NCI-H69 (cell line): Measurements from ENCODE around the gene ALG14.
A peak's percentile ranks its signal among the peaks of the same experiment; 100 is the strongest.
"Not testable (repeated sequence)": the region's sequence is repeated elsewhere in the genome, so short reads cannot be mapped to it uniquely, and the experiment has no call there.

Source experiments
- DNase-seq: peaks from one replicate; lab custom pipeline; 2025; lab: John Stamatoyannopoulos, UW

Gene ALG14

DNA sequence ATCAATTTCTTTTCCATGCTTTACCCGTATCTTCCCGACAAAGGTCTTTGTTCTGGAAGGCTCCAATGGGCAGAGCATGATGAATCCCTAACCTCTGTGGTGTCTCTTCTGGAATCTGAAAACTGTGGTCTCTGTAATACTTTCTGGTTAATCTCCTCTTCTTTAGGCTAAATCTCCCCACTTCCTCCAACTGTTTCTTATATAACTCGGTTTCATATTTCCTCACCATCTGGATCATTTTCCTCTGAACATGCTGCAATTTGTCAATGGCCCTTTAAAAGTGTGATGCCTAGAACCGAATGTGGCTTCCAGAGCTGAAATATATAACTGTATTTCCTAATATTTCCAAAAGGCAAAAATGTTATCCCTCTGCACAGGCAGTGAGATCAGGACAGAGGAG, 66.1 kb downstream of the ALG14 start:
- DNase-seq: peak; percentile 28

DNA sequence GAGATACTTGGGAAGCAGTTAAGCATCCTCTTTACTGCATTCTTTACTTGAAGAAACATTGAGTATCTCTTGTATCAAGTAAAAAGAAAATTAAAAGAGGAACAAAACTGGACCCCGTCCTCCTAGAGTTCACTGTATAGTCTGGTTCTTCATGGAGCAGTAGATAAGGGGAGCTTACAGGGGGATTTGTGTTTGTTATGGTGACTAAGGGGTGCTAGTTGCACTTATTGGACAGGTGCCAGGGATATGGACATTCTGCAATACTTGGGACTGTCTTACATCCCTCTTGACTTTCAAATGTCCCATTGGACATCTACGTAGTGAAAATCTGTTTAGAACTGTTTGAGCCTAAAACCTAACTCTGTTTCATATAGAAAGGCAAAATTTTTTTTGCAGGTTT, 67.2 kb downstream of the ALG14 start:
- DNase-seq: no peak

DNA sequence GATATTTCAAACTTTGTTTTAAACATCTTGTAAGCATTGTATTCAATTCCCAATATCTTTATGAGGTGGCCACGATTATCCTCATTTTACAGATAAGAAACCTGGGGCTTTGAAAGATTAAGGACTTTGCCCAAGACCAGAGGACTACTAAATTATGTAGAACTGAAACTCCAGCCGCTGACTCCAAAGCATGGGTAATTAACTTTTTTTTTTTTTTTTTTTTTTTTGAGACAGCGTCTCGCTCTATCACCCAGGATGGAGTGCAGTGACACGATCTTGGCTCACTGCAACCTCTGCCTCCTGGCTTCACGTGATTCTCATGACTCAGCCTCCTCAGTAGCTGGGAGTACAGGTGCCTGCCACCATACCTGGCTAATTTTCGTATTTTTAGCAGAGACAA, 68.7 kb downstream of the ALG14 start:
- no peak for DNase-seq

DNA sequence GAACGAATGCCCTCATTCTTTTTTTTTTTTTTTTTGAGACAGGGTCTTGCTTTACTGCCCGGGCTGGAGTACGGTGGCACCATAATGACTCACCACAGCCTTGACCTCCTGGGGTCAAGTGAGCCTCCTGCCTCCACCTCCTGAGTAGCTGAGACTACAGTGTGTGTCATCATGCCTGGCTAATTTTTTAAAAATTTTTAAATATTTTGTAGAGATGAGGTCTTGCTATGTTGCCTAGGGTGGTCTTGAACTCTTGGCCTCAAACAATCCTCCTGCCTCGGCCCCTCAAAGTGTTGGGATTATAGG, 69.4 kb downstream of the ALG14 start:
- DNase-seq: no peak

DNA sequence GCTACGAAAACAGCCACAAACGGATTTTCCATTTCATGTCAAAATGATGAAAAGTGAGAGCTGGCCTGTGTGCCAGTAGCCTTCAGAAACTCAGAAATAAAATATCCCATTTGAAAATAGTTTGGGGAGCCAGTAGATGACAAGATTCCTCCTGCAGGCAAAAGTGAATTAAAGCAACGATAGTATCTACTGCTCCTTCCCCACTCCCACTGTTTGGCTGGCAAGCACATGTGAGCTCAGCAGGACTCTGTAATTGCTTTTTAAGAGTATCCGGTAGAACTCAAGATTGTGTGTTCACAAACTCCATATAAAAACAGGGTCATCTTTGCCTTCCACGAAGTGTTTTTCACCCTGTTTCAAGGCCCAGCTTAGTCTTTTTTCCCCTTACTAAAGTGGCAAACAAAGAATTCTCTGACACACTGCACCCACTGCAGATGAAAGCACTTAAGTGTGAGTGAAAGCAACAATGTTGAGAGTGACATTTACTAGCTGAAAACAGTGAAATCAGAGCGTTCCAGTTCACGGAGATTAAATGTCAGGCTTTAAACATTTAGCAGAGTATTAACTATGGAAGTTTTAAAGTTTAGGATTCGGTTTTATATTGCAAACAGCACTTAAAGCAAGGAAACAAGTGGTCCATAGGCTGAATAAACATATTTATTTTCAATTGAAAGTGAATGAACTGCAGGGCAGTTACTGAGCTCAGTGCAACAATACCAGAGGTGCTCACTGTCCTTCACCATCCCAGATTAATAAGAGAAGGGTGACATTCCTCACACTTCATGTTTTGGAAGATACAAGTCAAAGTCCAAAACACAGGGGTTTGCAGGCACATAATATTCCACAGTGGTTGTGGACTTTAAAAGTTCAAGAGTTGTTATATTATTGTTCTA, 70.0 kb downstream of the ALG14 start:
- peak; percentile 60 for DNase-seq

DNA sequence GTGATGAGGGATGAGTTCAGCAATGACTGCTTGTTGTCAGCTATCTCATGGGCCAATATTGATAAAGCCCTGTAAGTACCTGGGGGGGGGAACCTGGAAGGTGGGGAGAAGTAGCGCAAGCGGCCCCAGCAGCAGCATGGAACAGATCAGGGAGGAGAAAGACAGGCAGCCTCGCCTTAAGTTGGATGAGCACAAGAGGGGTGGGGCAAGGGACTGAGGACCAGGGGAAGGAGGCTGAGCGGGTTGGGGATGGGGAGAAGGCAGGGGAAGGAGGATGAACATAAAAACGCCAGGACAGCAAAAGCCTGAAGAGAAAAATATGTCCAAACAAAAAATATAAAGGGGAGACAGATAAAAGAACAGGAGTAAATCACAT, 70.6 kb downstream of the ALG14 start:
- DNase-seq: peak; percentile 1

DNA sequence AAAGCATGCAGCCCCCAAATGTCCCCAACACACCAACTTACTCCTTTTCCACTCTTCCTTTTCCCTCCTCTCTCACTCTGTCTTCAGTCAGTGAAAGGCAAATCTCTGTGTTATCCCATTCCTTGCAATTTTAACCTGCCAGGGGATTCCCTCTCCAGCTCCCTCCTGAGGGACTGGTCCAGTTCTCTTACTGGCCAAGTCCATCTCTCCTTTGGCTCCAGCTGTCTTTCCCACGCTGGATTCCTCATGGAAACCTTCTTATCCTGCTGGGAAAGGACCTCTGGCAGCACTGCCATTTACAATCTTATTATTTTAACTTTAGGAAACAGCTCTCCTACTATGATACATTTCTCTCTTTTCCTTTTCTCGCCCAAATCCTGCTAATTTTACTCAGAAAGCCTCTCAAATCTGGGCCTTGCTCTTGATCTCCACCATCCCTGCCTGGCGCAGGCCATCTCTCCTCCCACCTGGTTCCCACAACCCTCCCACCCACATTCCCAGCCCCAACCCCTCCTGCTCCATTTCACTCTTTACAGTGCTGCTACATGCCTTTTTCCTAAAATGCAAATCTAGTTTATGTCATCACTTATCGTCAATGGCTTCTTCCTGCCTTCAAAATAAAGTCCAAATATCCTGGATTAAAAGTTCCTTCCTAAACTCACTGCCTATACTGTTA, 73.2 kb downstream of the ALG14 start:
- DNase-seq: no peak

DNA sequence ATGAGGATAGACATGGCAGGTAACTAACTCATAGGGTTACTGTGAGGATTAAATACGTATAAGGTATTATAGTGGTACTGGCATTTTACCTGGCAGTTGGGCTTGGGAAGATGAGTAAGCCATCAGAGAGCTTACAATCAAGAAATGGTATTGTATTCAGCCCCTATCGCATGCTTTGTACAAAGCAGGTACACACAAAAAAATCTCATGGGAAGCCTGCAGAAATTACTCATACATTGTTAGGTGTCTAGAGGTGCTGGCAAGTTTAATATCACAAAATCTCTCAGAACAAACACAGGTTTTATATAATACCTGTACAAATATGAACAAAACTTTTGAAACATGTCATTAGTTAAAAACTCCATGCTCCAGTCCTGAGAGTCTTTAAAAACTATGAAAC, 74.0 kb downstream of the ALG14 start:
- DNase-seq: no peak

DNA sequence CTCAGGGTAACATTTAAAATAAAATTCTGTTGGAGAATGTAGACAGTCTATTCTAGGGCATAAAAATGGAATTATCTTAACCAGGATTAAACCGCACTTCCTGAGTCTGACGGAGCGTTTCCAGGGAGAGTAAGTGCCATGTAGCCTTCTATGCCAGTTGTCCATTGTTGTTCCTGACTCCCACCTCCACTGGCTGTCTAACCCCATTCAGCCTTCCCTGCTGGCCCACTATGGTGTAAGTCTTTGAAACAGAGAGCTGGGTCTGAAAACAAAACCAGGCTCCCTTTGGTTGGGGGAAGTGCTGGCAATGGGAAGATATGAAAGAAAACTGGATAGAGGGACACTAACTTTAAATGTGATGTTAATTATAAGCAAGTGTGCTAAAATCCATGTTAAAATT, 74.6 kb downstream of the ALG14 start:
- DNase-seq: no peak

DNA sequence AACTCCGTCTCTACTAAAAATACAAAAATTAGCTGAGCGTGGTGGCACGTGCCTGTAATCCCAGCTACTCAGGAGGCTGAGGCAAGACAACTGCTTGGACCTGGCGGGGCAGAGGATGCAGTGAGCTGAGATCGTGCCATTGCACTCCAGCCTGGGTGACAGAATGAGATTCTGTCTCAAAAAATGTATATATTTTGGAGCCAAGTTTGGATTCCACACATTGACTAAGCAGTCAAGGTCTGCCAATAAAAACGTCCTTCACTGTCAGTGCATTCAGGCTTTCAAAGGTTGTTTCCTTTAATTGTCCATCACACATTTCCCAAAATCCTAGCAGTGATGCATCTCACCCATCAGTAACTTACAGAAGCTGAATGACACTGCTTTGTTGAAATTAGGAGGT, 77.2 kb downstream of the ALG14 start:
- DNase-seq: not testable (repeated sequence)

DNA sequence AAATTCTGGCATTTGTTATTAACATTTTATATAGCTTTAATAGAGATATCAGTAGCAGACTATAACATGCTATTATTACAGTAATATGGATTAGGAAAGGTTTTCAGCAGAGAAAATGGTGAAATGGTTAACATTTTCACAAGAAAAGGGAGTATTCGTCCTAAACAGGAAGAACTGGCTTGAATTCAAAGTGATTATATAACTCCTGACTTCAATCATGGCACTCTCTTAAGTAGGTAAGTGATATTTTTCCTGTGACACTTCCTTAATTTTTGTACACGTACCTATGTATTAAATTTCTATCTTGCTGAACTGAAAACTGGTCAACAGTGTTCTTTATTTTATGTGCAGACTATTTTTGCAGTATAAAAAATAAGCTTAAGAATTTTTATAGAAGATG, 77.9 kb downstream of the ALG14 start:
- no peak for DNase-seq

DNA sequence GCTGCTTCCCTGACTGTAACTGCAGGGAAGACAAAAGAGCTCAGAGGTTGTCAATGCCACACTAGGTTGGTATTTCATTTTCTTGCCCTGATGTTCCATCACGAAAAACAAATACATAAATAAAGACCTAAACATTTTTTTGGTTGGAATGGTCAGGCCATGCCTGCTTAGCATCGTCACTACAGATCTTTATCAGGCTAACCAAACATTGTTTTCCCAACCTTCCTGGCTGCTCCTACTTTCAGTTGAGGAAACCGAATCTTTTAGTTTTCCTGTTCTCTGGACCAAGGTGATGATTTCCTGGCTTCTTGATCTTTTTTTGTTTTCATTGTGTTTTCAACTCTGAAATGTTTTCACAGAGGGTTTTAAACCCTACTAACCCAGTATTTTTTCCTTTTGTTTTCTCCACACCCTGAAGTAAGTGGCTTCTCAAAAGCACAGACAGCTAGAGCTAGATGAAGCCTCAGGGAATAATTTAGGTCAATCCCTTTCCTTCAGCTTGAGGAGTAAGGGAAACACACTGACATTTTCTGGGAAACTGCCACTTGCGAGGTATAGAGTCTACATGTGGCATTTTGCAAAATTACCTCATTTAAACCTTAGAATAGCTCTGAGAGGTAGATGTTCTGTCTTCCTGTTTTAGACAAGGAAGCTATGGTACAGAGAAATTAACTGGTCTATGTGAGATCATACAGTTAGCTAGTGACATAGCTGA, 78.7 kb downstream of the ALG14 start:
- no peak for DNase-seq

DNA sequence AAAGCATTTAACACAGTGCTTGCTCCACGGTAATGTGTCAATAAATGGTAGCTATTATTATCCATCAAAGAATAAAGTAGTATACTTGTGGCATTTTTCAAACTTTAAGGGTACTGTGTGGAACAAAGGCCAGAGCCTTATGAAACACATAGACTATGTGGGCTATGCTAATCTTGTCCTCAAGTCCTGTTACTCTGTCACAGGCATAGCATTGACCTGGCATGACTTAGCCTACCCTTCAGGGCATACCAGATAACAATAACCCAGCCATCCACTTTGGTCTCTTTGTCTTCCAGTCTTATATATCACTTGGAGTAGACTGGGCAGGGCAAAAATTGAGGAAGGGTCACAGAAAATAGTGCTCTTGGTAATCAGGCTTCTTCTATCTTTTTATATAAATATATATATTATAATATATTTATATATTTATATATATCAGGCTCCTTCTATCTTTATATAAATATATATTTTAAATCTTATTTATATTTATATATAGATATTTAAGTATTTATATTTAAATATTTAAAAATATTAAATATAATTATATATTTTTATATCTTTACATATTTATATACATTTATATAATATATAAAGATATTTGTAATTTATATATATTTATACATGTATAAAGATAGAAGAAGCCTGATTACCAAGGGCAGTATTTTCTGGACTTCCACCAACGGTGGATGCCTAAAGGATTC, 79.7 kb downstream of the ALG14 start:
- DNase-seq: no peak

DNA sequence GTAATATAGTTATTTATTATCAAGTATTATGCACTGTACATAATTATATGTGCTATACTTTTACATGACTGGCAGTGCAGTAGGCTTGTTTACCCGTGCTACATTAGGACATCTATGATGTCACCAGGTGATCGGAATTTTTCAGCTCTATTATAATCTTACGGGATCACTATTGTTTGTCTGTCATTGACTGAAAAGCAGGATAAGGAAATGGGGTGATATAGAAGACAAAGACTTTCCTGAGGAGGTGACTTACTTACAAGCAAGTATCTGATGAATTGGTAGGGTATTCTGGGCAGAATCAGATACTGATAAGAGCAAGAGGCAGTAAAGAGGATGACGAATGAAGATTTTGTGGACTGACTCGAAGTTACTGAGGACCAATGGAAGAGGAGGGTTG, 80.6 kb downstream of the ALG14 start:
- no peak for DNase-seq

DNA sequence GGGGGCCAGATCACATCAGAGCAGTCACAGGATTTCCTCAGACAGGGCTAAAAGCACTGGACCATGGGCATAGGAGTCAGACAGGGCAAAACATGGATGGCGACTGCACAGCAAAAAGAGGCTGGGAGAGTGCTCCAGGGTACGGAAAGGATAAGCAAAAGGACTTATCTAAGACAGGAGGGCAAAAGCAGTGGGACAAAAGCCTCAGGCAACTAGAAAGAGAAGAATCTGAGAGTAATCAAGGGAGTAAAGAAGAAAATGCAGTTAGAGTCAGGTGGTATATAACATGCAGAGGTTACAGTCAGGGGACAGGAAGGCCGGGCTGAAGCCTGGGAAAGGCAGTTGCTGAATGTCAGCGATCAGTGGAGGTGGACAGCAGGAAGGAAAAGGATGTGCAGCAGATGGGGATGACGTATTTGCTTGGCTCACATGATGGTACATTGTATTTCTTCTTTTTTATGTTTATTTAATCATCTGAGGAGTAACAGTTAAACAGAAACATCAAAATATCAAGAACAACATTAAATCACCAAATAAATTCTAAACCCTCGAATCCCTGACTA, 82.8 kb downstream of the ALG14 start:
- DNase-seq: no peak

DNA sequence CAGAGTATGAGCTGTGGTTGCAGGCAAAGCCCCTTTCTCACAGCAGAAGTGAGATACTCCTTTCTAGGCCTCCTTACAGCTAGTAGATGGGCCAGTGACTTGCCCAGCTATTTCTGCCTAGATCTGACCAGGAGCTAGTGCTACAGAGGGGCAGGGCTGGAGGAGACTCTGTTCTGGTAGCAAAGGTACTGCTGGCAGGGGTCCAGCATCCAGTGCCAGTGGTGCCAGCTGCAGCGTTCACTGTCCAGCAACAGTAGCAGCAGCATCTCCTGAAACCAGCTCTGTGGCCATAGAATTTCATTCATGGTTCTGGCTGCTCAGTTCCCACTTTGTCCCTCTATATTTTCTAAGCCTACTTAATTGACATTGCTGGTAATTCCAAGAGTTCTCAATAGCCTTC, 83.4 kb downstream of the ALG14 start:
- DNase-seq: no peak

DNA sequence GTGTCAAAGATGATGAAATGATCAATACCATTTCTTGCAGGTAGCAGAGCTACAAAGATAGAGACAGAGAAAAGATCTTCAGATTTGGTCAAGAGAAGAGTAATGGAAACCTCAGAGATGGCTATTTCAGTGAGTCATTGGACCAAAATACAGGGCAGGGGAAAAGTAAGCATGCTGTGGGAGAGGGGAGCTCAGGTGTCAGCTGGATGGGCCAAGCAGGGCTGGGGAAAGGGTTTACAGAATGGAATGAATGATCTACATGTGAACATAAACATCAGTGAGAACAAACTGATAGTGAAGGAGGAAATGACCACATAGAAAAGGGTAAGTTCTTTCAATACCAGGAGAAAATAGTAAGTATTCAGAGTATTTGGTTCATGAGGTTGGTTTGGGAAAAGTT, 84.4 kb downstream of the ALG14 start:
- DNase-seq: no peak

DNA sequence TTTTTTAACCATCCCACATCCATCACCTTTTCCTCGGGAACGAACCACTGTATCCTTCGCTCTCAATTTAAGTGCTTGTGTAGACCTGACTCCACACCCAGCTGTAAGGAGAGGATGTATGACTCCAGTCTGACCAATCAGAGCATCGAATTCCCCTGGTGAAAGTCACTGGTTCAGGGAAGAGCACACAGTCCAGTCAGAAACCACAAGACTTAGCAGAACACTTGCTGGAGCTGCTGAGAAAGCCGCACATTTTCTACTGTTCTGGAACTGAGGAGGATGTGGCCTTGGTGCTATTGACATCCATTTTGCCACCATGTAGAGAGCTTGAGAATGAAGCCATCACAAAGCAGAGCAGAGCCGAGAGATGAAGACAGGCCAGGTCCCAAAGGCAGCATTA, 86.0 kb downstream of the ALG14 start:
- DNase-seq: no peak

DNA sequence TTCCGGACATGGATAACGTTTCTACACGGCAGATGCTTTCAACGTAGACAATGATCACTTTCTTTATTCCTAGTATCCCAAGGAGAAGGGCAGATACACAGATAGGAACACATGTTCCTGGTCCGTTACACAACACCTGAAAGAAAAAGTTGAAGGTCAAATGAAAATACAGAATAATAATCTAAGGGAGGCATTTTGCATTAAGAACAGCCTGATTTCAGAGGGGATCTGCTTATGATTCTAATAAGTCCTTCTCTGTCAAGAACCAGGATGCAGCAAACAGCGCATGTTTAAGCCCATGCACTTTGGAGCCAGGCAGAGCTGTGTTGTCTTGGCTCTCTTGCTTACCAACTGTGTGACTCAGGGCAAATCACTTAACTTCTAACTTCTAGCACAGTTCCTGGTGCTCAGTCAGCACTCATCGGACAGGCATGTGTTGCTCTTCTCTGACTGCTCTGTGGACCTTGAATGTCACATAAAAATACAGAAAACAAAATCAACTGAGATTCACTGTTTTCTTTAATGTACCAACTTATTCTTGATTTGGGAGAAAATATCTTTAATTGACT, 89.5 kb downstream of the ALG14 start:
- no peak for DNase-seq

DNA sequence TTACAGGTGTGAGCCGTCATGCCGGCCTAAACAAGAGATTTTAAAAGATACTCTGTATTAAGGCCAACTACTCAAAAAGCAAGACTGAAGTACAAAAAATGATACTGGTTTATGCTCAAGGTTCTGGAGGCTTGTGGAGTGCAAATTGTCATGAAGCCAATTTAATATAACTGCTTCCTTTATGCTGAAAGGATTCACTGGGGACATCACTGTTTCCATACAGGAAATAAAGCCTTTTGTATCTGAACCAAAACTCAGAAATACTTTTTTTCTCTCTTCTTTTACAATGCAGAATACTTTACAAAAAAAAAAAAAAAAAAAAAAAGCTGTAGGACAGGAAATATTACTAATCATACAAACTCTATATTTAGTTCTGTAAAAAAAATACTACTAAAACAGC, 90.4 kb downstream of the ALG14 start:
- DNase-seq: no peak

DNA sequence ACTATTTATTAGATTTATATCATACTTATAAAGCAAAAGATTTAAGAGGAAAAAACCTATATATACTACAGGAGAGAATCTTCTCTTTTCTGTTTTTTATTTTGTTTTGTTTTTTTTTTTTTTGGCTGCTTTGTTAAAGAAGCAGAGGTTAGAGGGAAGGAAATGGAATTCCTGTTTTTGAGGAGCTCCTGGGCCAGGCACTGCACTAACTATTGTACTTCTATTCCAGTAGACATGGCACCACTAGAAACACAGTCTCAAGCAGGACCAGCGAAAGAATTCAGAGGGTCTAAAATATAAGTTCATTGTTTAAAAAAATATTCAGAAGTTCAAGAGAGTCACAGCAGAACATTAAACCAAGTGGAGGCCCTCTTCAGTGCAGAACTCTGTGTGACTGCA, 91.2 kb downstream of the ALG14 start:
- no peak for DNase-seq
